HG03060 (cell line): ENCODE measurements around the gene ARHGAP26.
A peak's percentile ranks its signal among the peaks of the same experiment; 100 is the strongest.

Experiments used
- ATAC-seq: cut with Tn5 transposase; IDR thresholded peaks from one replicate; pipeline ENCODE4 v1.9.1; 2021; ENCODE audit warnings: low read depth, moderate number of reproducible peaks; ENCODE audit not compliant: unreplicated experiment

ARHGAP26 gene

DNA sequence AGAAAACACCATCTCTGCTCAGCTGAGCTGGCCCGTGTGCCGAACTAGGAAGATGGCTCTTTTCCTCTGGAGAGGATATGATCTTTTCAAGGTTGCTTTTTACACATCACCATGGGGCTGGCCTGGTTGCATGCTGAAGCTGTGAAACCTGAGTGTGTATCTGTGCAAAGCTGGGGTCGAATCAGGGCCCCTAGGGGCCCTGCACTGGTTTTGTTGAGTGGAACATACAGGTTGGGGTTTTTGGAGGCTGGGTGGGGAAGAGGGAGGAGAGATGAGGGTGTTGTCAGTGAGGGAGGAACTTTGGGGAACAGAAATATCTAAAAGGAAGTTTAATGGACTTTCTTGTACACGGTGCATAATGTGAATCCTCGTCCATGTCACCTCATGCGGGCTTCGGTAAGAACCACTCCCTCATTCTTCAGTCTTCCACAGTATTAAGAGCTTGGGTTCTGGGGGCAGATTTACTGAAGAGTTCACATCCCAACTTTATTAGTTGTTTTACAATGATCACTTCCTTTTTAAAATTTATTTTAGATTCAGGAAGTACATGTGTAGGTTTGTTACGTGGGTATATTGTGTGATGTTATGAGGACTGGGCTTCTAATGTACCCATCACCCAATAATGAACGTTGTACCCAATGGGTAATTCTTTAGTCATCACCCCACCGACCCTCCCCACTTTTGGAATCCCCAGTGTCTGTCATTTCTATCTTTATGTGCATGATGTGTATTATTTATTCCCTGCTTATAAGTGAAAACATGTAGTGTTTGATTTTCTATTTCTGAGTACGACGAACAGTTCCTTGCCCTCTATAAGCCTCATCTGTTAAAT, 395.1 kb downstream of the ARHGAP26 start:
- no peak for ATAC-seq

DNA sequence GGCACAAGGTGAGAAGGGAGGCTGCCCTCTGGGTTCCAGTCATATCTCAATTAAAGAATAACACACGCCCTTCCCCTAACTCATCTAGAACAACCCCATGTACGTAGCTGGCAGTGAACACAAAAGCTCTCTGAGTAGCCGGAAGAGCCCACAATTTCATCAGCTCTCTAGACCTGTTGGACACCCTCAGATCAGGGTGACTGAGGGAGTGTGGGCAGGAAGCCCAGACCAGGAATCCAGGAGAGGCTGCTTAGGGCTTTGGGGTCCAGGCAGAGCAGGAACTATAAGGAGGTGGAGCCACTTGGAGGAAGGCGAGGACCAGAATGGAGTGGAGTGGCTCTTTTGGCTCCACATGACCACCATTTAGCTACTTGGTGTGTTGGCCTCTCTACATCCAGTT, 395.9 kb downstream of the ARHGAP26 start:
- no peak for ATAC-seq

DNA sequence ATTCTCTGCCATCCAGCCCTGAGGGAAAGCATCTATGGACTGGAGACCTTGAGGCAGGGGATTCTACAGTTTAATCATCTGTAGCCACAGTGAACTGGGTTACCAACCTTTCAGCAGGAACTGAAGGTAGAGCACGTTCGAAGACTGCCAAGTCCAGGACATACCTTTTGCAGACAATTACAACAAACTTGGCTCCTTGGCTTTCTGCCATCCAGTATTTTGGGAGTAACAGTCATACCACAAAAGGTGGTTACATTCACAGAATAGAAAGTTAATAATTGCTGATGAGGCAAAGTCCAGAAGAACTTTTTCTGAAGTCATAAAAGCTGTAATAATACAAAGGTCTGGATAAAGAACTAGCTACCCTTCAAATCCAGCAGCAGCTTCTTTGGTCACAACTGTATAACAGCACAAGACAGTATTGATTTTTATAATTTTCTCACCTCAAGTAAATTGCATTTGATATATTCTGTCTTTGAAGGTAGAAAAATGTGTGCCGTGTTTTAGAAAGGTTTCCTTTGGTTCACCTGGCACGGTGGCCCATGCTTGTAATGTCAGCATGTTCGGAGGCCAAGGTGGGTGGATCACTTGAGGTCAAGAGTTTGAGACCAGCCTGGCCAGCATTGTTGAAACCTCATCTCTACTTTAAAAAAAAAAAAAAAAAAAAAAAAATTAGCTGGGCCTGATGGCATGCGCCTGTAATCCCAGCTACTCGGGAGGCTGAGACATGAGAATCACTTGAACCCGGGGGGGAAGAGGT, 396.7 kb downstream of the ARHGAP26 start:
- peak; percentile 59 for ATAC-seq

DNA sequence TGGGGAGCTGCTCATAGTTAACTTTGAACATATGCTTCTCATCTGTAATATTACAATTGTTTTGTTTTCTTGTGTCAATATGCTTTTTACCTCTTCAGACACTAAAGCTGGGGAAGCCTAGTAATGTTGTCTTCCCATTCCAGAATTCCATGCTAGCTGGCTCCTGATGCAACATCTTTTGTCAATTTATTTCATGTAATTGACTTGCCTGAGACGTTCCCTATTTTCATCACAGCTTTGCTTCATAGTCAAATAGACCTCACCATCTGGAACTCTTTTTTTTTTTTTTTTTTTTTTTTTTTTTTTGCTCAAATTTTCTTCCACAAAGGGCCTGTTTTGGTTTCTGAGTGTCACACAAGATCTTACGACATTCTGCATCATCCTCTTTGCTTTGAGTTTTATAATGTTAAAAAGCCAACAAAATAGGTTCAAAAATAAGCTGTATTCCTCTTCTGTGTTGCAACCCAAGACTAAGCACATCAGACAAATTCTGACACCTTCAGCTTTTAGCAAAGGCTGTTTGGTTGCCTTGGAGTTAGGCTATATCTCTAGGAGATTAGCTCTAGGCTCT, 398.1 kb downstream of the ARHGAP26 start:
- ATAC-seq = no peak

DNA sequence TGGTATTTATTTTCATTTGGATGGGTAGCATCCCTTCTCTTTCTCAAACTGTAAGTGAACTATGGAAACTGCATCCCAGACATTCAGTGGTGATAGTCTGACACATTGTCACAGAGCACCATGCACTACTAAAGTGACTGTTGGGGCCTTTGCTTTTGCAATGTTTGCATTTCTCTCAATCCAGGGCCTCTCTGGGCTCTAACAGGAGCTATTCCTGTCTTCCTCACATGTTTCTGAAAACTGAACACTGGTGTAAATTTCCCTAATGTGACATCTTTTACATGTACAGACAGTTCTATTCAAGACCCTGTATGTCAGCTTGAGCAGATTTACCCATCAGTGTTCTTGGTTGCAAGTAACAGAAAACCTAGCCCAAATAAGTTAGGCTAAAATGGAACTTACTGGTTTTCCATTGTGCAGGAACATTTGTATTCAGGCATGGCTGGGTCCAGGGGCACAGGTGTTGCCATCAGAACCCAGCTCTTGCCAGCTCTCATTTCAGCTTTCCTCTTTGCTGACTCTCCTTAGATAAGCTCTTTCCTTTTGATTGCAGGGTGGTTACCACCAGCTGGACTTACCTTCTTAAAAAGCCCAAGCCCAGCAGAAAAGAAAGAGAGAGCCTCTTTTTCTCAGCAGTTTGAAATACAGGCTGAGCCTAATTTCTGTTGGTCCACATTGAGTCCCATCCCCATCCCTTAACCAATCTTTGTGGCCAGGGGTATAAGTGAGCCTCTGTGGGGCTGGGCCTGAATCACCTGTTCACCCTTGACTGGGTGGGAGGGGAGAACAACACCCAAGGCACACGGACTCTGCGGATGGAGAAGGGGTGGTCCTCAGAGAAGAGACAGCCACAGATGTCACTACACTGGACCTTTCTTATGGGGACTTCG, 399.0 kb downstream of the ARHGAP26 start:
- no peak for ATAC-seq

DNA sequence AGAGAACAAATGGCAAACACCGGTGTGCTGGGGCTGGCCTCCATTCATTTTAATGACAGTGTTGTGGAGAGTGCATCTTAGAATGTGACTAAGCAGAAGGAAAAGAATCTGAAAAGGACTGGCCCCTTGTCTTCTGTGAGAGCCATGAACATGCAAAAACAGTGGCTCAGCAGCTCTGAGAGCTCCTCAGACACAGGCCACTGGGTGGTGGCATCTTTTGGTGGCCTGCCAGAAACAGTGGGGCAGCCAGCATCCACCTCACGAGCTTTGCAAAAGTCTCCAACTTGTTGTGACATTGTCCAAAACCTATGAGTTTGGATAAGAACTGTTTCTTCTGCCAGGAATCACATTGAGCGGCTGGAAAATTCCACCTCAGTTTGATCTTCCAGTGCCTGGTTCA, 399.9 kb downstream of the ARHGAP26 start:
- no peak for ATAC-seq

GRCh38 chr5:143170977-143171376, 400.8 kb downstream of the ARHGAP26 start:
- no peak for ATAC-seq

GRCh38 chr5:143172739-143173138, 402.6 kb downstream of the ARHGAP26 start:
- no peak for ATAC-seq

- no peak for ATAC-seq
Observed at GRCh38 chr5:143173139-143173889, 403.1 kb downstream of the ARHGAP26 start.

DNA sequence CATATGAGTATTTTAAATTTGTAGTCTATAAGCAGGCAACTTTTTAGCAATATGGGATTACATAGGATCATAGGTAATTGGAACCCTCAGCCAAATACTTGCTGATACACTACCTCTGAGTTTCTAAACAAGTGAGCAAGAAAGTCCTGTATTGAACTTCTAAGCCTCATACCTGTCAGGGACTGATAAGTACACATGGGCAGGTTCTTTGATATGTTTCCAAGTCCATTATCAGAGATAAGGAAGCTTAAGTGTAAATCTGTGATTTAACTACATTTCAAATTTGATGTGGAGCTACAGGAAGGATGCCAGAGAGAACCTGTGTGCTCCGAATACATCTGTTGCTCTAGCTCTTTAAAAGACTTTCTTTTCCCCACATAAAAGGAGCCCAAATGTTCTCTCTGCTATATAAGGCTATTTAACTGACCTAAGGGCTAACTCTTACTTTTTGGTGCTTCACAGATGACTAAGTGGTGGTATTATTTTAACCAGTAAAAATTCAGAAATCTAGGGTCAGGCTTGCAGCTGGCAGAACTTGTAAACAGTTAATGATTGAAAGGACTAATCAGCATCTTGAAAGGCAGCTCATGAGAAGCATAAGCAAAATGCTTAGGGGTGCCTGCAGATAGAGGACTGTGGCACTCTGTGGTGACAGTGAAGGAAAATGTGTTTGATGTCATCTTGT, 404.7 kb downstream of the ARHGAP26 start:
- peak; percentile 91 for ATAC-seq

DNA sequence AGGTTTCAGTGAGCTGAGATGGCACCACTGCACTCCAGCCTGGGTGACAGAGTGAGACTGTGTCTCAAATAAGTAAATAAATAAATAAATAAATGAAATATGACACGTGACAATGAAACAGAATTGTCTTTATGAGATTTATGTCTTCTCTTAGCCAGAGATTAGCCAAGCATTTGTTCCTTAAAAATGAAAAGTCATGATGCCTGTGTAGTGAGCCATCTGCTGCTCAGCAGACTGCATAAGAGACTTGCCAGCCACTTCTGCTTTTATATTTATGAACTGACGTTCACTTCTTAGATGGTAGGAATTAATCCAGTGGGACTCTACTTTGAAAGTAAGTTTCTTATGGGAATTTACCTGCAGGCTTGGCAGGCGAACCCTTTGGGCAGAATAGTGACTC, 405.9 kb downstream of the ARHGAP26 start:
- ATAC-seq = no peak

DNA sequence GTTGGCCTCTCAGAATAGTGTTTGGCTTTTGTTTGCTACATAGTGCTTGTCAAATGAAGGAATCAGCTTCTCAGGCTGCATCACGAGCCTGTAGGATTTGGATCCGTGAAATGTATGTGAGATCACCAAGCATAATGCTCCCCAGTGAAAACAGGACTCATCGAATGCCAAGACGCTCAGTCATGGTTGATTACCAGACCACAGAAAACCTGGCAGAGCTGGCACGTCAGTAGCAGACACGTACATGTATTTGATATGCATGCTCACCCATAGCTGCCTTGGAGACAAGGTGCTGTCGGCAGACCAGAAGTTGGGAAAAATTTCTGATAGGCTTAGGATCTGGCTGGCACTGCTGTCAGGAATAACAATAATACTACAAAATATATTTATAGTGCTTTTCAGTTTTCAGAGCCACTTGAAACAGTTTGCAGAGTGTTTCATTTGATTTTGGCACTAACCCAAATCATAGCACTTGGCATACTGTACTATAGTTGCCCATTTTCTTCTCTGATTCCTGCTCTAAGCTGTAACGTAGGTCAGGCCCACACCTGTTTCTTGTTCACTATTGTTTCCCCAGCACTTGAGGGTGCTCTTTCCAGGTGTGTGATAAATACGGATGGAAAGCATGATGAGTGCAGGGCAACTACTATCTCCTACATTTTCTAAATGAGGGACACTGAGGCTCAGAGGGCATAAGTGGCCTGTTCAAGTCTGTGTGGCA, 407.2 kb downstream of the ARHGAP26 start:
- ATAC-seq = no peak

DNA sequence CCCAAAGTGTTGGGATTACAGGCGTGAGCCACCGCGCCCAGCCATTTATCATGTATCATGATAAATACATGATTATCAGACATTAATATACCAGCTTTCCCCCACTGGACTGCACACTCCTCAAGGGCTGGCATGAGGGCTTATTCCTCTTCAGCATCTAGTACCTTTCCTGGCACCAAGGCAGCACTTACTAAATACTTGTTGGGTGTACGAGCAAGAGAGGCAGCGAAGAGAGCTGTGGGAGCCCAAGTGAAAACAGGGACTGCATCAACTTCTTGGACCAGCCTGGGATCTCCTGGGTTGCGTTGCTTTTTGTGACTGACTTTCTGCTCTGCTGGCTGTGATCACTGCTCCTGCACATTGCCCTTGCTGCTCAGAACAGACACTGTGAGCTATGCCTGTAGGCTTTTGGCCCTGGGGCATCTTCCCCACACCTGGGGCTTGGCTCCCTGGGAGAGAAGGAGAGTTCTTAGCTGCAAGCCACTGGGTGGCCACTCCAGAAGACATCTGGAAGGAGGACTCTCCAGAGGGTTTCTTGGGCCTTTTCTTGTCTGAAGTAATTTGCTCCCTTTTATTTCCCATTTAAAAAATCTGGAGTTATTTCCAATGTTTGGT, 409.1 kb downstream of the ARHGAP26 start:
- ATAC-seq = no peak

- ATAC-seq = no peak
Observed at GRCh38 chr5:143180751-143181150, 410.6 kb downstream of the ARHGAP26 start.

DNA sequence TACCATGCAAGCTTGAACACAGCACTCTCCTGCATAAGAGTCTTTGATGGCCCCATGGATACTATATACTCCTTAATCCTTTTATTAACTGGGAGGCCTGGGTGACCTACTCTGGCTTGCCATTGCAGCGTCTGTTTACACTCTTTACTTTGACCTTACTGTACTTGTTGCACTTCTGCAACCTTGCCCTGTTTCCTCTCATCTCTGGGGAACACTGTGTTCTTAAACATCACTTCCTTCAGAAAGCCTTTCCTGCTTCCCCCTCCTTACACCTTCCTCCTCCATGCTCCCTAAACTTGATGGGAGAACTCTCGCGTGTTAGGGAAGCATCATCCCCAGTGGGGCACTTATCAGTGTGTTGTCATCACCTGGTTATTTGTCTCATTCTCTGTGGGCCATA, 411.0 kb downstream of the ARHGAP26 start:
- ATAC-seq = no peak

GRCh38 chr5:143182106-143182505, 411.9 kb downstream of the ARHGAP26 start:
- no peak for ATAC-seq

- peak; percentile 39 for ATAC-seq
Observed at GRCh38 chr5:143182901-143183820, 413.0 kb downstream of the ARHGAP26 start.
